T-helper 2 cell treated with Interferon-gamma antibody and Interleukin-4, amounts not matched to agents 100 ng/mL and 5 ng/mL, for 36 hours (primary cell): ENCODE measurements around the gene CFAP74. TPM values are rescaled to one million over a fixed set of nuclear protein-coding genes. Genes with fewer than 3 reads are reported as not detected.

ENCODE experiments used
- intact Hi-C: fragments of 100-400 bp; cut with micrococcal nuclease; formaldehyde crosslinking; loops from one replicate; pipeline ENCODE4 v1.15.1; 2023
- total RNA-seq: library from RNA; stranded (reverse); gene quantifications from 2 replicates; pipeline ENCODE4 v1.2.3, GENCODE V29; 2022

CFAP74 gene
- total RNA-seq, 1 donor from 2014 or later: not detected

DNA sequence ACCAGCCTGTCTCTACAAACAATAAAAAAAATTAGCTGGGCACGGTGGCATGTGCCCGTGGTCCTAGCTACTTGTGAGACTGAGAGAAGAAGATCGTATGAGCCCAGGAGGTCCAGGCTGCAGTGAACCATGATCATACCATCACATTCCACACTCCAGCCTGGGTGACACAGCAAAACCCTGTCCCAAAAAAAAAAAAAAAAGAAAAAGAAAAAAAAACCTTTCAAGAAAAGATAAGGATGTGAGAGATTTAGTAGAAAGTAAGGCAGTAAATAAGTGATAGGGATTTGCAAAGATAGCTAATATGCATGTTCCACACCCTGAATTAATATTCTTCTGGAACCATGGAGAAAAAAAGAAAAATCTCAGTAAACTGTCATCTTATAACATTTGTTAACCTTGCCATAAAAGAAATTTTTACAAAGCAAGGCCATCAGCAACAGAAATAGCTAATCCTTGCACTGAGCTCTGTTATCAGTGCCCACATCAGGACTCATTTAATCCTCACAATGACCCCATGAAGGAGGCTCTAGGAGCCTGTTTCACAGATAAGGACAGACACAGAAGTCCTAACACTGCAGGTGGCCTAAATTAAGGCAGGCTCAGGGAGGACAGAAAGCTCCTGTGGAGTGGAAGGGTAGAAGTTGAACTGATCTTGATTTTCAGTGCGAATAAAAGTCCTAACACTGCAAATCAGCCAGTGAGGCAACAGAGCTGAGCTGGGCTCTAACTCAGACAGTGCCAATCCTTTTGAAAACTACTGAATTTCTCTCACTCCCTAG lies 120.3 kb downstream of the CFAP74 start:
- intact Hi-C loops: no loop called here

DNA sequence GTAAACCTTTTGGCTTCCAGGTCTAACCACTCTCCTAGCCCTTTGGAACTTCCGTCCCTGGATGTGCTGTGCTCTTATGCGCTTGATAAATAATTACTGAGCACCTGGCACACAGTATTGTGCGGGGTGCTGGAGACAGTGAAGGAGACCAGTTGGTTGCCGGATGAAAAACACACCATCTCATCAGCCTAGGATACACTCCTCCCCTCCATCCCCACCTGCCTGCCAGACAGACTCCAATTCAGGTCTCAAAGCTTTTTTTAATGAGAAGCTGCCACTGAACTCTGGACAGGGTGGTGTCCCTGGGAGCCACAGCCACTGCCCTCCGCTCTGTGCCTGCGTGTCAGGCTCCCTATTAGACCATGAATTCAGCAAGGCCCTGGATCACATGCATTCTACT lies 121.9 kb downstream of the CFAP74 start:
- intact Hi-C loops: no loop called here

GRCh38 chr1:1880617-1881312 lies 122.8 kb downstream of the CFAP74 start:
- intact Hi-C loops: no loop called here

GRCh38 chr1:1879942-1880341 lies 123.6 kb downstream of the CFAP74 start:
- intact Hi-C loops: no loop called here

GRCh38 chr1:1877865-1878436 lies 125.6 kb downstream of the CFAP74 start:
- intact Hi-C loops: no loop called here

GRCh38 chr1:1876335-1876930 lies 127.2 kb downstream of the CFAP74 start:
- intact Hi-C loops: no loop called here

GRCh38 chr1:1875932-1876331 lies 127.7 kb downstream of the CFAP74 start:
- intact Hi-C loops: no loop called here

DNA sequence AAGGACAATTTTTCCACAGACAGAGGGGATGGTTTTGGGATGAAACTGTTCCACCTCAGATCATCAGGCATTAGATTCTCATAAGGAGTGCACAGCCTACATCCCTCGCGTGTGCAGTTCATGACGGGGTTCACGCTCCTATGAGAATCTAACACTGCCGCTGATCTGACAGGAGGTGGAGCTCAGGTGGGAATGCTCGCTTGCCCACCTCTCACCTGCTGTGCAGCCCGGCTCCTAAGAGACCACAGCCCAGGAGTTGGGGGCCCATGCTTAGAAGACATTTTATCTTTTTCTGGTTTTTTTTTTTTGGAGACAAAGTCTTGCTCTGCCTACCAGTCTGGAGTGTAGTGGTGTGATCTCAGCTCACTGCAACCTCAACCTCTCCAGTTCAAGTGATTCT lies 128.7 kb downstream of the CFAP74 start:
- intact Hi-C loops: no loop called here

DNA sequence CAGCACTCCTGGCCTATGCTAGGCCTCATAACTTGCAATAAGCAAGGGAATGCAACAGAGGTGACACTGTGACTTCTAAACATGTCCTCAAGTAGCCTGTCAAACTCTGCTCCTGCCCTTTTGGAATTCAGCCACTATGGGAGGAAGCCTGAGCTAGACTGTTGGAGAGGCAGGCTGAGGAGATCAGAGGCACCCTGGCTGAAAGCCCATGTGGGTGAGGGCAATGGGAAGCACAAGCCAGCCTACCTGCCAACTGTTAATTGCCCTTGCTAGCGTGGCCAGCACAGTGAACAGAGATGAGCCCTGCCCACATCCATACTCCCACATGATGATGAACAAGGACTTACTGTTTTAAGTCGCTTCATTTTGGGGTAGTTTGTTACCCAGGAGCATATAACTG lies 130.4 kb downstream of the CFAP74 start:
- intact Hi-C loops: no loop called here

DNA sequence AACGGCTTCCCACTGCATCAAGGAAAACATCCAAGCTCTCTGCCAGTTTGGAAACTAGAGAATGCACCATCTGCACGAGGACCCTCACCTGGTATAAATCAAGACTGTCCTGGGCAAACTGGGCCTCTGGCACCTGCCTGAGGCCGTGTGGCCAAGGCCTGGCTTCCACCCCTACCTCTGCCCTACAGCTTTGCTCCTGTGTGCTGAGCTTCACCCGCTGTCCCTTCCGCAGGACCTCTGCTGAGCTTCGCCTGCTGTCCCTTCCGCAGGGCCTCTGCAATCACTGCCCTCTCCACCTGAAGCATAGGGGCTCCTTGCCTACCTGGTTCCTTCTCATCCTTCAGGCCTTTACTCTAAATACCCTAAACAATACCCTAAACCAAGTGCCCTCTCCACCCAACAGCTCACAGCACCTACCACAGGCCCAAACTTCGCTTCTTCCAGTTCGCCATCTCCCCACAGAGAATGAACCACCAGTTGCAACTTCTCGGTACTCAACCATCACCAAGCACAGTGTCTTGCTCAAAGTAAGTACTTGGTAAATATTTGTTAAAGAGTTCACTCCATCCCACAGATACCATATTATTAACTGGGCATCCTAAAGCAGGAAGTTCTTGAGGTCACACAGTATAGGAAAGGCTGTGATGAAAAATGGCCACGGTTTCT lies 131.1 kb downstream of the CFAP74 start:
- intact Hi-C loops: no loop called here

Other genes with a start within 250 kb of the CFAP74 start
- 83.1 and 84.6 TPM in 2 replicates for gene NADK, start 225.3 kb downstream of the CFAP74 start, total RNA-seq
- gene GNB1, start 112.7 kb downstream of the CFAP74 start, total RNA-seq: 383 and 387 TPM in 2 replicates
- 0.11 and 0.48 TPM in 2 replicates for gene CALML6, start 88.5 kb downstream of the CFAP74 start, total RNA-seq
- 0.23 TPM in 1 of 2 replicates, not detected in the other for gene TMEM52, start 84.5 kb downstream of the CFAP74 start, total RNA-seq
- gene GABRD, start 15.6 kb upstream of the CFAP74 start, total RNA-seq: 0.18 TPM in 1 of 2 replicates, not detected in the other
- 3.5 and 3.9 TPM in 2 replicates for gene PRKCZ, start 46.6 kb upstream of the CFAP74 start, total RNA-seq
- gene FAAP20, start 191.0 kb upstream of the CFAP74 start, total RNA-seq: 49.2 and 52.7 TPM in 2 replicates
- gene SKI, start 224.5 kb upstream of the CFAP74 start, total RNA-seq: 61.6 and 62.6 TPM in 2 replicates